ENCODE data around the gene MVB12B.

DNA sequence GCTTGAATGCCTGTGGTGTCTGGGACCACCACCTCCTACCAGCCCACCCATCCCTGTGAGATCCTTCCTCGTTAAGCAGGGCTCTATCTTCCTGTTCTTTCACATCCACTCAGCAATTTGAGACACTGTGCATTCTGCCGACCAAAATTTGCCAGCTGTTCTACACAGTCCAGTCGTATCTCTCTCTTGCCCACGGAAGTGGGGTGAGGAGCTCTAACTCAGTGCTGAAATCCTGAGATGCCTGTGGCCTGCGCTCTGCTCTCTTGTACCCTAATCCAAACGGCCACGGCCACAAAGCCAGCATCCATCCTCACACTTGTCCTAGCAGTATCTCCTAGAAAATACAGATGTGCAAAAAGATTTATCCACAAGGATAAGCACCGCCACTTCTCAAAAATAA, 97.9 kb downstream of the MVB12B start:
- TF ChIP-seq, protein P1, sequence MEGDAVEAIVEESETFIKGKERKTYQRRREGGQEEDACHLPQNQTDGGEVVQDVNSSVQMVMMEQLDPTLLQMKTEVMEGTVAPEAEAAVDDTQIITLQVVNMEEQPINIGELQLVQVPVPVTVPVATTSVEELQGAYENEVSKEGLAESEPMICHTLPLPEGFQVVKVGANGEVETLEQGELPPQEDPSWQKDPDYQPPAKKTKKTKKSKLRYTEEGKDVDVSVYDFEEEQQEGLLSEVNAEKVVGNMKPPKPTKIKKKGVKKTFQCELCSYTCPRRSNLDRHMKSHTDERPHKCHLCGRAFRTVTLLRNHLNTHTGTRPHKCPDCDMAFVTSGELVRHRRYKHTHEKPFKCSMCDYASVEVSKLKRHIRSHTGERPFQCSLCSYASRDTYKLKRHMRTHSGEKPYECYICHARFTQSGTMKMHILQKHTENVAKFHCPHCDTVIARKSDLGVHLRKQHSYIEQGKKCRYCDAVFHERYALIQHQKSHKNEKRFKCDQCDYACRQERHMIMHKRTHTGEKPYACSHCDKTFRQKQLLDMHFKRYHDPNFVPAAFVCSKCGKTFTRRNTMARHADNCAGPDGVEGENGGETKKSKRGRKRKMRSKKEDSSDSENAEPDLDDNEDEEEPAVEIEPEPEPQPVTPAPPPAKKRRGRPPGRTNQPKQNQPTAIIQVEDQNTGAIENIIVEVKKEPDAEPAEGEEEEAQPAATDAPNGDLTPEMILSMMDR (IDR thresholded peaks at IDR 0.05) = no peak
- no peak for TF ChIP-seq EP300 (IDR thresholded peaks at IDR 0.05)
